Fibroblast of lung (primary cell): ENCODE data around the gene COA4. TPM values are rescaled to one million over a fixed set of nuclear protein-coding genes. Genes with fewer than 3 reads are reported as not detected.
A peak's percentile ranks its signal among the peaks of the same experiment; 100 is the strongest.

Experiments
- DNase-seq, 2 donors: peaks; one replicate each; pipeline versions ENCODE4 v3.0.0 to v3.0.0-alpha.2; 2010; ENCODE audit warnings: low read depth in 2 of 2
- H2AFZ ChIP-seq: 2 replicates; pipeline ENCODE4 v1.5.1; 2012; ENCODE audit warnings: low read length, control low read depth, inconsistent platforms
- H3K27ac ChIP-seq: 2 replicates; pipeline ENCODE4 v1.5.1; 2011; ENCODE audit warnings: low read length, control low read depth; ENCODE audit not compliant: insufficient read depth
- H3K27me3 ChIP-seq: 2 replicates; pipeline ENCODE4 v1.5.1; 2011; ENCODE audit warnings: mild to moderate bottlenecking, low read length; ENCODE audit not compliant: control insufficient read depth, insufficient read depth
- H3K36me3 ChIP-seq: 2 replicates; pipeline ENCODE4 v1.5.1; 2011; ENCODE audit warnings: low read length; ENCODE audit not compliant: control insufficient read depth, insufficient read depth
- H3K4me1 ChIP-seq: 2 replicates; pipeline ENCODE4 v1.5.1; 2011; ENCODE audit warnings: low read length; ENCODE audit not compliant: control insufficient read depth, insufficient read depth; ENCODE audit errors: extremely low read depth
- H3K4me2 ChIP-seq: 2 replicates; pipeline ENCODE4 v1.5.1; 2011; ENCODE audit warnings: low read length, control low read depth; ENCODE audit not compliant: insufficient read depth; ENCODE audit errors: extremely low read depth
- H3K4me3 ChIP-seq, 4 experiments: fragments of 200-600 bp in 1 of 4; sonication (generic) in 1 of 4; replicated peaks in 1 of 4; 2 replicates each; pipeline ENCODE4 v1.5.1; 2011 to 2016; ENCODE audit warnings: low read length in 4 of 4, low read depth in 3 of 4, mild to moderate bottlenecking in 3 of 4, control low read depth in 2 of 4, inconsistent platforms in 1 of 4, mixed read lengths in 1 of 4; ENCODE audit not compliant: insufficient read depth in 1 of 4; ENCODE audit errors: control extremely low read depth in 1 of 4
- H3K79me2 ChIP-seq: 2 replicates; pipeline ENCODE4 v1.5.1; 2012; ENCODE audit warnings: mild to moderate bottlenecking, low read length, inconsistent platforms; ENCODE audit not compliant: control insufficient read depth, insufficient read depth
- H3K9ac ChIP-seq: 2 replicates; pipeline ENCODE4 v1.5.1; 2011; ENCODE audit warnings: mild to moderate bottlenecking, low read length, control low read depth; ENCODE audit not compliant: insufficient read depth
- H3K9me3 ChIP-seq: 2 replicates; pipeline ENCODE4 v1.5.1; 2012; ENCODE audit warnings: low read depth, low read length; ENCODE audit not compliant: control insufficient read depth, insufficient read depth
- H4K20me1 ChIP-seq: 2 replicates; pipeline ENCODE4 v1.5.1; 2011; ENCODE audit warnings: low read length; ENCODE audit not compliant: control insufficient read depth, insufficient read depth; ENCODE audit errors: extremely low read depth
- CTCF ChIP-seq, 2 donors: IDR thresholded peaks in 1 of 2; conservative IDR thresholded peaks in 1 of 2; 1 replicate in 1 of 2; 2 replicates in 1 of 2; pipeline ENCODE4 v1.5.1; 2011 to 2012; ENCODE audit warnings: low read length in 2 of 2, control low read depth in 1 of 2, inconsistent platforms in 1 of 2, low read depth in 1 of 2, mild to moderate bottlenecking in 1 of 2
- EZH2 ChIP-seq: IDR thresholded peaks from 2 replicates; pipeline ENCODE4 v1.5.1; 2012; ENCODE audit warnings: low read length, control low read depth, mild to moderate bottlenecking; ENCODE audit errors: missing control alignments
- polyA minus RNA-seq: library from RNA; depleted of rRNA, polyadenylated mRNA; stranded (reverse); fragments of >200 nt; gene quantifications from 2 replicates; pipeline ENCODE4 v1.2.3, GENCODE V29; 2011; ENCODE audit warnings: low replicate concordance
- polyA plus RNA-seq, 2 donors: library from polyadenylated mRNA; depleted of rRNA in 1 of 2; stranded (reverse) in 1 of 2; unstranded in 1 of 2; fragments of >200 nt; gene quantifications; 2 replicates each; pipeline ENCODE4 v1.2.1, GENCODE V29; 2011 to 2012; ENCODE audit warnings: missing spikeins in 1 of 2
- total RNA-seq: library from RNA; depleted of rRNA; stranded (reverse); fragments of >200 nt; gene quantifications from 2 replicates; pipeline ENCODE4 v1.2.1, GENCODE V29; 2014

Gene COA4
- total RNA-seq (64.7 TPM in 2 replicates), polyA plus RNA-seq (56.2 and 74.0 TPM in 2 replicates), polyA minus RNA-seq (31.6 and 37.3 TPM in 2 replicates)
- 76.3 and 105 TPM in 2 replicates for polyA plus RNA-seq (2012)

- peak; percentile 95 to 96 for DNase-seq
- Histone ChIP-seq H3K27me3 (no peaks in the 10 kb centered on the region), H3K9ac (peak within 1 kb of the TSS; percentile 74), H3K9me3 (no peaks in the 10 kb centered on the region), H3K4me3 (peak within 1 kb of the TSS; percentile 47 to 99 (median 83)), H4K20me1 (no peaks in the 10 kb centered on the region), H3K36me3 (peaks cover 10% of the 10 kb centered on the region), H3K27ac (peak within 1 kb of the TSS; percentile 86), H2AFZ (peak within 1 kb of the TSS; percentile 87), H3K4me2 (peak within 1 kb of the TSS; percentile 90), H3K4me1 (peaks cover 6% of the 10 kb centered on the region), H3K79me2 (peaks cover 30% of the 10 kb centered on the region)
- TF ChIP-seq CTCF (conservative IDR thresholded peaks at IDR 0.05 in 1 of 2, IDR thresholded peaks at IDR 0.05 in 1 of 2; ENCODE audit: low read depth in 1 of 2, low read length in 2 of 2) (no peak), EZH2 (no peak)
Observed at GRCh38 chr11:73876424-73877310, at the start of gene COA4, which contains the start of gene PAAF1. COA4 (minus strand) TSS chr11:73876846; CDS start chr11:73873378, 3,468 bp downstream. PAAF1 (plus strand) TSS chr11:73876999; CDS start chr11:73877022, 23 bp downstream.

- peak in 1 of 2 donors; percentile 25 for DNase-seq
- H3K4me3 ChIP-seq, result no peak overlapping the region
Observed at GRCh38 chr11:73921180-73921579, 44.5 kb upstream of the COA4 start.

More at GRCh38 chr11:73921180-73921579, 44.5 kb upstream of the COA4 start:
- TF ChIP-seq EZH2 (no peak), CTCF (conservative IDR thresholded peaks at IDR 0.05 in 1 of 2, IDR thresholded peaks at IDR 0.05 in 1 of 2; ENCODE audit: low read depth in 1 of 2, low read length in 2 of 2) (no peak)
- no peaks in the 10 kb centered on the region for H3K36me3 ChIP-seq
- H3K9me3 ChIP-seq, result no peaks in the 10 kb centered on the region
- H2AFZ ChIP-seq, result no peak overlapping the region
- no peaks in the 10 kb centered on the region for H3K4me1 ChIP-seq
- H4K20me1 ChIP-seq, result no peaks in the 10 kb centered on the region
- H3K27ac ChIP-seq, result no peak overlapping the region
- H3K27me3 ChIP-seq, result no peaks in the 10 kb centered on the region
- no peak overlapping the region for H3K4me2 ChIP-seq
- H3K79me2 ChIP-seq, result no peaks in the 10 kb centered on the region
- H3K9ac ChIP-seq, result no peak overlapping the region
